GM21367 (cell line): ENCODE results near the gene CEACAM4.
"Not testable (repeated sequence)": the region's sequence is repeated elsewhere in the genome, so short reads cannot be mapped to it uniquely, and the experiment has no call there.

Experiments
- ATAC-seq: cut with Tn5 transposase; IDR thresholded peaks from one replicate; pipeline ENCODE4 v1.9.1; 2021; ENCODE audit not compliant: unreplicated experiment

CEACAM4 gene

GRCh38 chr19:41586064-41586463 is 40.8 kb downstream of the CEACAM4 start:
- no peak for ATAC-seq

- ATAC-seq = no peak
These were observed 41.9 kb downstream of the CEACAM4 start for GRCh38 chr19:41584931-41585330.

- no peak for ATAC-seq
These were observed 42.5 kb downstream of the CEACAM4 start for GRCh38 chr19:41584260-41584810.

GRCh38 chr19:41582577-41583182 is 44.2 kb downstream of the CEACAM4 start:
- ATAC-seq = not testable (repeated sequence)

- ATAC-seq = not testable (repeated sequence)
These were observed 45.8 kb downstream of the CEACAM4 start for GRCh38 chr19:41581068-41581467.

- ATAC-seq = no peak
These were observed 48.0 kb downstream of the CEACAM4 start for GRCh38 chr19:41578886-41579285.

GRCh38 chr19:41577833-41578232 is 49.0 kb downstream of the CEACAM4 start:
- no peak for ATAC-seq

- no peak for ATAC-seq
These were observed 49.6 kb downstream of the CEACAM4 start for GRCh38 chr19:41577144-41577830.

- ATAC-seq = no peak
These were observed 50.9 kb downstream of the CEACAM4 start, which contains the start of gene CEACAM21 for GRCh38 chr19:41575998-41576397. CEACAM21 (plus strand) TSS chr19:41576166; CDS start chr19:41576275, 109 bp downstream.

- no peak for ATAC-seq
These were observed 56.2 kb downstream of the CEACAM4 start for GRCh38 chr19:41570639-41571112.

GRCh38 chr19:41570179-41570578 is 56.7 kb downstream of the CEACAM4 start:
- no peak for ATAC-seq

GRCh38 chr19:41569481-41570150 is 57.3 kb downstream of the CEACAM4 start:
- no peak for ATAC-seq
